HG03575 (cell line): Measurements from ENCODE around the gene SCN7A.
"Not testable (repeated sequence)": the region's sequence is repeated elsewhere in the genome, so short reads cannot be mapped to it uniquely, and the experiment has no call there.

Experiments used
- ATAC-seq: cut with Tn5 transposase; IDR thresholded peaks from one replicate; pipeline ENCODE4 v1.9.1; 2021; ENCODE audit not compliant: unreplicated experiment, insufficient number of reproducible peaks, low FRiP score; ENCODE audit errors: extremely low read depth

The SCN7A gene

DNA sequence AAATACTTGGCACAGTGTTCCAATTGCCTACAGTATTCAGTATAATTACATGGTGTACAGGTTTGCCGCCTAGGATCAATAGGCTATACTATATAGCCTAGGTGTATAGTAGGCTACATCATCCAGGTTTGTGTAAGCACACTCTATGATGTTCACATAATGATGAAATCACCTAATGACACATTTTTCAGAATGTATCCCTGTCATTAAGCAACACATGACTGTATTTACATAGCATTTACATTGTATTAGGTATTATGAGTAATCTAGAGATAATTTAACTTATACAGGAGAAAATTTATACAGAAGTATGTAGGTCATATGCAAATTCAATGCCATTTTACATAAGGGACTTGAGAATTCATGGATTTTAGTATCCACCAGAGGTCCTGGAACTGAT, 35.4 kb downstream of the SCN7A start:
- no peak for ATAC-seq

GRCh38 chr2:166455823-166456222, 38.2 kb downstream of the SCN7A start:
- not testable (repeated sequence) for ATAC-seq

DNA sequence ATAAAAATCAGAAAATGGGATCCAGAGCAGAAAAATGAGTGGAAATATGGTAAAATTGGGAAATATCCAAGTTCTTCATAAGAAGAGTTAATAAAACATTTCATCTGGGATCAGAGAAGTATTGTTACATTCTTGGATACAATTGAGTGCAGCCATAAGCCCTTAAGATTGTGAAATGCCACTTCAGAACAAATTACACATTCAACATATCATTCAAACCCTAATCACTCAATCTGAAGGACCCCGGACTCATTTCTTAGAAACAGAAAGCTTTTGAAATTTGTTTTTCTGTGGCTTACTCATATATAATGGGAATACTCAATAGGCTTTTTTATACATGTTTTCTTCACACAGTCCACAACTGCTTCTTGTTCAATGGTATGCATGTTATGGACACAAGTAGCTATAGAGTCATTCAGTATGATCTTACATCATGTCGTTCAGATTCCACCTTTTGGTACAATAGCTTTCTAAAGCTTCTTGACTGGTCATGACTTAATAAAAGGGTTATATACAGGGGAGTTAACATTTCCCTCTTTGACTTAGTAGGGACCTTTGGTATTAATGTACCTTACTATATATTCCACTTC, 39.9 kb downstream of the SCN7A start:
- no peak for ATAC-seq

DNA sequence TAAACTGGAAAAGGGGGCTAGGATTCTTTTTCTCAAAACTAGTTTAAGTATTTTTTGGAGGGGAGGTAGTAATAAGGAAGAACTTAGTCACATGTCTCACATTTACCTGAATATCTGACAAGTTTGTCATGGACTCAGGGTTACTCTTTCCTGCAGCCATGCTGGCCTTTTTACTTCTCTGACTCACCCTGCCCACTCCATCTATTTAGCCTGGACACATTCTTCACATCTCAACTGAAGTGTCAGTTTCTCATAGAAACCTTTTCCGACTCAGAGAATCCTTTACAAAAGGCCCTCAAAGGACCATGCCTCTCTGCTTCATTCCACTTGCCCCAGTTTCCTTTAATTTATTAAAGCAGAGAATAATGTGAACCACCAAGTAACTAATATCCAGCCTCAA, 42.6 kb downstream of the SCN7A start:
- ATAC-seq: no peak

GRCh38 chr2:166449439-166449838, 44.6 kb downstream of the SCN7A start:
- no peak for ATAC-seq

- no peak for ATAC-seq
Measured at GRCh38 chr2:166448106-166448505, 45.9 kb downstream of the SCN7A start.

GRCh38 chr2:166444306-166444705, 49.7 kb downstream of the SCN7A start:
- no peak for ATAC-seq

- no peak for ATAC-seq
Measured at GRCh38 chr2:166440313-166440712, 53.7 kb downstream of the SCN7A start.

DNA sequence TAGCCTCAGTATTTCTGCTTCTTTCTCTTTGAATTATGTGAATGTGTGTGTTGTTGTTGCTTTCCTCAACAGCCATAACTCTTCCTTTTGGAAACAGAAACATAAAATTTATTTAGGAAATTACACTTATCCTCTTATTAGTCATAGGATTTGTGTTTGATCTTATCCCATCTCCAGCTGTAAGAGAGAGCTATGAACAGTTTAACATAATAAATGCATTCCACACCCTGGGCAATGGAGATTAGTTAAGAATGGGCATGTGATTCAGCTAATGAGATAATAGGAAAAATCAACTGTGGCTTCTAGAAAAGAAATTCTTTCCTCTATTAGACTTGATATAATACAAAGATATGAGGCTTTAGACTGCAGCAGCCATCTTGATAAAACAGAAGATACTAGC, 55.0 kb downstream of the SCN7A start:
- no peak for ATAC-seq

DNA sequence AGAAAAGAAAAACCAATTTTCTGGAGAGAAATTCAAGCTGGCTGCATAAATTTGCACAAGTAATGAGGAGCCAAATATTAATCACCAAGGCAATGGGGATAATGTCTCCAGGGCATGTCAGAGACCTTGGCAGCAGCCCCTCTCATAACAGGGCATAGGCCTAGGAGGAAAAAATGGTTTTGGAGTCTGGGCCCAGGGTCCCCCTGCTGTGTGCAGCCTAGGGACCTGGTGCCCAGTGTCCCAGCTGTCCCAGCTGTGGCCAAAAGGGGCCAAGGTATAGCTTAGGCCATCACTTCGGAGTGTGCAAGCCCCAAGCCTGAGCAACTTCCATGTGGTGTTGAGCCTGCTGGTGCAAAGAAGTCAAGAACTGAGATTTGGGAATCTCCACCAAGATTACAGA, 57.1 kb downstream of the SCN7A start:
- ATAC-seq: no peak

GRCh38 chr2:166436189-166436588, 57.9 kb downstream of the SCN7A start:
- no peak for ATAC-seq

DNA sequence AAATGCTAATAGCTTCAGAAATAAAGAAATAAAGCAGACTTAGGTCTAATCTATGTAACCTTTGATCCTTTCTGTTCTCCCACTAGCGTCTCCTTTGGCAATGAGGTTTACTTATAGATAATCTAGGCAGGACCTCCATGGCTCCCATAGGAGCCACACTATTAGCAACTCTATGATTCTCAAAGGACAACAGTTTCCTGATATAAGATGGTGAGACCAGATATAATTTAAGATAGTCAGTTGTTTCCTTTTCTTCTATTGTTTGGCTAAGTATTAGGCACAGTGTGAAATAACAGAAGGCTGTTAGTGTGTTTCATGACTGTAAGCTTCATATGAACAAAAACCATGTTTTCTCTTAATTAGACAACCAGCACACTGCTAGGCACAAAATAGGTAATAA, 59.6 kb downstream of the SCN7A start:
- no peak for ATAC-seq

- no peak for ATAC-seq
Measured at GRCh38 chr2:166433457-166433856, 60.6 kb downstream of the SCN7A start.

GRCh38 chr2:166432331-166432730, 61.7 kb downstream of the SCN7A start:
- no peak for ATAC-seq

GRCh38 chr2:166424841-166425240, 69.2 kb downstream of the SCN7A start:
- ATAC-seq: no peak

GRCh38 chr2:166419616-166419934, 74.5 kb downstream of the SCN7A start:
- no peak for ATAC-seq

GRCh38 chr2:166418853-166419615, 75.0 kb downstream of the SCN7A start:
- ATAC-seq: no peak

GRCh38 chr2:166417669-166418068, 76.4 kb downstream of the SCN7A start:
- no peak for ATAC-seq

- ATAC-seq: no peak
Measured at GRCh38 chr2:166413255-166413654, 80.8 kb downstream of the SCN7A start.

DNA sequence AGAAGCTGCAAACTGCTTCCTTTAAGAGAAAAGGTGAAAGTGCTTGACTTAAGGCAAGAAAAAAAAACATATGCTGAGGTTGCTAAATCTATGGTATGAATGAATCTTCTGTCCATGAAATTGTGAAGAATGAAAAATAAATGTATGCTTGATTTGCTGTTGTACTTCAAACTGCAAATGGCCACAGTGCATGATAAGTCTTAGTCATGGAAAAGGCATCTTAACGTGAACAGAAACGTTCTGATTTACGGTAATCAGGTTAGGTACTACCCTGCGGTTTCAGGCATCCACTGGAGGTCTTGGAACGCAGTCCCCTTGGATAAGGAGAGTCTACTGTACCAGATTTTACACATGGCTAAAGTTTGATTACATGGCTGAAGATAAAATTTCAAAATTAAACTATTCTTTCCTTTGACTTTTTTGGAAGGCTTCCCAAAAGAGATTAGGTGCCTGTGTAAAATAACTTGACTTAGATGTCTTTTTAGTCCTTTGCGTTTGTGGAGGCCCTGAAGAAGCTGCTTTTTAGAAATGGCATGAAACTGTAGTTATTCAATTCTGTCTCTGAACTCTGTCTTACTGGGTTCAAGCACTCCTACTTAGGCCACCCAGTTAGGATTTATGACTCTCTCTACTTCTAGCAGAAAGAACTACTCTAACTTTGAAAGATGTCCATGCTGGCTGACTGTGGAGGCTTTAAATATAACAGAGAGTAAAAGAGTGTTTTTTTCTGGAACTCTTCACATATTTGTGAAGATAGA, 82.4 kb downstream of the SCN7A start:
- ATAC-seq: no peak
